GM12865 (cell line): ENCODE measurements around the gene KIAA1328.

Experiments used
- DNase-seq: peaks from one replicate; pipeline ENCODE4 v3.0.0; 2010; ENCODE audit warnings: low read depth
- H3K4me3 ChIP-seq: 2 replicates; pipeline ENCODE4 v1.5.1; 2011; ENCODE audit warnings: mild to moderate bottlenecking, low read depth, low read length, control low read depth
- CTCF ChIP-seq: IDR thresholded peaks from 2 replicates; pipeline ENCODE4 v1.5.1; 2011; ENCODE audit warnings: low read length, control low read depth, low read depth, inconsistent platforms; ENCODE audit not compliant: insufficient read depth; ENCODE audit errors: missing control alignments

The KIAA1328 gene

GRCh38 chr18:37207343-37207742 lies 378.4 kb downstream of the KIAA1328 start:
- DNase-seq, result no peak
- no peak for TF ChIP-seq CTCF
- no peak overlapping the region for H3K4me3 ChIP-seq

DNA sequence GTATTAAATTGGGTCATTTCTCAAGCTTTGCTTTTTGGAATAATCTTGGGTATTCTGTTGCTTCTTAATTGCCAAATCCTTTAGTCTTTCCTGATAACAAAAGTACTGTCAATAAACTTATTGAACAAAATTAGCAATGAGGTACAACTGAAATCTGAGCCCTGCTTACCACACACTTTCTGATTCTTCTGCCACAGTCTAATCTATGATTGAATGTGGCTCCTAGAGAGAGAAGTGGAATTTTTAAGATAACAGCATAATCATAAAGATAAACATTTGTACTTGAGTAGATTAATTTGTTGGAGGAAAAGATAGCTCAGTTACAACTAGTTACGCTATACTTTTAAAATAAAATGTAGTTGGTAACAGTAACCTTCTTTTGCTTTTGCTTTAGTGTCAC lies 381.9 kb downstream of the KIAA1328 start:
- DNase-seq, result no peak
- H3K4me3 ChIP-seq, result no peak overlapping the region
- TF ChIP-seq CTCF, result no peak

DNA sequence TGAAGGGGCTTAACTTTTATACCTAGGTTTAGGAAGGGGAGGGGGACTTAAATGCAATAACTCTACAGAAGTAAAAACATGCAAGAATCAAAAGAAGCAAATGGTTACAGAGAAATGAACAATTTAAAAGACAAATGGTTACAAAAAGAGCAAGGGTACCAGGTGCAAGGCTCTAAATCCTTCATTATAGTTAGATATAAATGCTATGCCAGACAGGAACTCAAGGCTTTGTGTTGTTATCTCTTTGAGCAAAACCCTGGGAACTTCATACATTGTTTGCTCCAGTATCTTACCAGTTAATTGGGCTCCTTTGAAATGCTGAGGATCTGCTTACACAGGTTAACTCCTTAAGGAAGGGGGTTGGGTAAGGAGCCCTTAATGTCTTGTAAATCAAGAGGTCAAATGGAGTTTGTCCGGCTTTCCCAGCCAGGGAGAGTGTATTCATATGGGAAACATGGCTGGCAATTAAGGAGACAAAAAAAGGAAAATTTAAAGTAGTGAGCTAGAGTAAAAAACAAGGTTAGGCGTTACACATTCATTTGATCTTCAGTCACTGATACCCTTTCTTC lies 389.2 kb downstream of the KIAA1328 start:
- no peak for DNase-seq
- H3K4me3 ChIP-seq, result no peak overlapping the region
- TF ChIP-seq CTCF, result no peak

GRCh38 chr18:37219257-37219656 lies 390.3 kb downstream of the KIAA1328 start:
- TF ChIP-seq CTCF, result no peak
- no peak overlapping the region for H3K4me3 ChIP-seq
- no peak for DNase-seq

GRCh38 chr18:37222354-37222998 lies 393.5 kb downstream of the KIAA1328 start:
- no peak overlapping the region for H3K4me3 ChIP-seq
- no peak for TF ChIP-seq CTCF
- DNase-seq, result no peak

DNA sequence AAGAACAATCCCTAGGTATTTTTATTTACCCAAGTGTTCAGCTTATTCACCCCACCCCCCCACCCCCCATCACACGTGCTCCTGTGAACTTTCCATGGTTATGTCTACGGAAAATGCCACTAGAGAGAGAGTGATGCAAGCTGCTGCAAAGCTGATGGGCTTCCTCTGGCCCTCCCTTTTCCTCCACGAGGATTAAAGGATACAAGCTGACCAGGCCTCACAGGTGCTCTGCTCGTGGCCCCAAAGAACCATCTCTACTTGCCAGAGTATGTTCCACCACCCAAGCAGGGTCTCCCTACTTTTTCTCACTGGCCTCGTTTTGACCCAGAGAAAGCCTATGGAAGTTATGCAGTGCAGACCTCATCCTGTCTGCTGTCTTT lies 394.1 kb downstream of the KIAA1328 start:
- no peak for DNase-seq
- H3K4me3 ChIP-seq, result no peak overlapping the region
- no peak for TF ChIP-seq CTCF

DNA sequence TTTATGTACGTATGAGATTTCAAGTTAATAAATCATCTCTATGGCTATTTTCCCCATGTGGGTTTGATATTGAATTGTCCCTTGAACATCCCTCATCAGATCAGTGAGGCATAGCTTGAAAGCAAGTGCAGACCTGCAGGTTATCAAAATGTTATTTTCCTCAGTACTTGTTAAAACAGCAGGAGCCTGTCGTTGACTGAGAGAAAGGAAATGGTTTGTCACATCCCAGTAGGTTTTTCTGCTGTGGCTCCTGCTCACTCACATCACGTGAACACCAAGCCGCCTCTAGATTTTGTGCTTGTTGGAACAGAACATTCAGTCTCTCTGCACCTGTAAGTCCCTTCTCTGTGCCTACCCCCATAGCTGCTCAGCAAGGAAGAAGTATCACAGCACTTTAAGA lies 396.4 kb downstream of the KIAA1328 start:
- DNase-seq, result no peak
- TF ChIP-seq CTCF, result no peak
- no peak overlapping the region for H3K4me3 ChIP-seq
